SK-MEL-5 (cell line): ENCODE data around the gene TOLLIP. TPM values are rescaled to one million over a fixed set of nuclear protein-coding genes. Genes with fewer than 3 reads are reported as not detected.
A peak's percentile ranks its signal among the peaks of the same experiment; 100 is the strongest.
"Not testable (repeated sequence)": the region's sequence is repeated elsewhere in the genome, so short reads cannot be mapped to it uniquely, and the experiment has no call there.

Experiments used
- DNase-seq: peaks from one replicate; pipeline ENCODE4 v3.0.0-alpha.2; 2016; ENCODE audit warnings: low read depth, low spot score
- in situ Hi-C: cut with HindIII; loops from 2 replicates; pipeline ENCODE4 v1.10.0; 2016; ENCODE audit warnings: low sequenced_read_pairs, high pct_unique_total_duplicates, low pct_unique_long_range_greater_than_20kb
- total RNA-seq: library from RNA; depleted of rRNA; stranded (reverse); fragments of >200 nt; shearing (Covaris generic); gene quantifications from 2 replicates; pipeline ENCODE4 v1.2.3, GENCODE V29; 2014

TOLLIP gene
- total RNA-seq, 1 experiment from 2014 or later: 33.5 TPM

GRCh38 chr11:1346669-1347390 is 37.4 kb upstream of the TOLLIP start:
- no peak for DNase-seq
- in situ Hi-C loops: no loop called here

DNA sequence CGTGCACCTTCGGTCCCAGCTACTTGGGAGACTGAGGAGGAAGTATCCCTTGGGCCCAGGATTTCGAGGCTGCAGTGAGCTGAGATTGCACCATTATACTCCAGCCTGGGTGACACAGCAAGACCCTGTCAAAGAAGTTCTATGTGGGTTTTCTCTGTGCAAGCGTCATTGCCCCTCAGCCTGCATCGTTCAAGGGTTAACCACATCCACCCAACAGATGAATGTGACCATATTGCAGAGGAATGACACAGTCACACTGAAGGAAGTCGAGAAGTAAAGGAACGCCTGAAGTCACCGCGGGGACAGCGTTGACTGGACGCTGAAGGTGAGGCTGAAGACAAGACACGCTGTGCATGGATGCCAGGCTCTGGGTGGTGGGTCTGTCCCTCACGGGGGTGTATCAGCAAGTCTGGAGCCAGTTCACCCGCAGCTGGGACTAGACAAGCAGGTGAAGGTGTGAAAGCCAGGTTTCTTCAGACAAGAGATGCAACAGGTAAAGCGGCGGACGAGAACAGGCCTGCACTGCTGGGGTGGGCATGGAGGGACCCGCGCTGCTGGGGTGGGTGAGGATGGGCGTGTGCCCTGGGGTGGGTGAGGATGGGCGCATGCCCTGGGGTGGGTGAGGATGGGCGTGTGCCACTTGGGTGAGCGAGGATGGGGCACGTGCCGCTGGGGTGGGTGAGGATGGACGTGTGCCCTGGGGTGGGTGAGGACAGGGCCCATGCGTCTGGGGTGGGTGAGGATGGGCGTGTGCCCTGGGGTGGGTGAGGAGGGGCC is 36.5 kb upstream of the TOLLIP start:
- in situ Hi-C loops: no loop called here
- no peak for DNase-seq

DNA sequence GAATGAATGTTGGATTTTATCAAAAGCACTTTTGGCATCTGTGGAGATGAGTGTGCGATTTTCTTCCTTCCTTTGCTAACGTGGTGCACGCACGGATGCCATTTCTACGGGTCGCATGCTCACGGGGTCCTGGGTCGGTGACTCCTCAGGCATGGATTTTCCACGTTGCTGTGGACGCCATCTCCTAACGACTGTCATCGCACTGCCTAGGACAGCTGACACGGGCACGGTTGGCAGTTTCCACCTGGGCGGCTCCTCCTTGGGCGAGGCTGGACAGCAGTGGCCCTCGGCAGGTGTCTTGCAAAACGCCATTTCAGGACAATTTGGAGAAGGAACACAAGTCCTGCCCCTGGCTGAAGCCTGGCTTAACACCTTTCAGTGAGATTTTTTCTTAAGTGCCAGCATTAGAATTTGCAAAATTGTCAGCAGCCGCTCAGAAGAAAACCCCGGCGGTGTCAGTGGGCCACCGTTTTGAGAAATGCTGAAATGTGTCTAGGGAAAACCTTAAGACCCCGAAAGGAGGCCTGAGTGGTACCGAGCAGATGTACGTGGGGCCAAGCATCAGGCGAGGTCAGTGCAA is 34.7 kb upstream of the TOLLIP start:
- DNase-seq: no peak
- in situ Hi-C loops: no loop called here

DNA sequence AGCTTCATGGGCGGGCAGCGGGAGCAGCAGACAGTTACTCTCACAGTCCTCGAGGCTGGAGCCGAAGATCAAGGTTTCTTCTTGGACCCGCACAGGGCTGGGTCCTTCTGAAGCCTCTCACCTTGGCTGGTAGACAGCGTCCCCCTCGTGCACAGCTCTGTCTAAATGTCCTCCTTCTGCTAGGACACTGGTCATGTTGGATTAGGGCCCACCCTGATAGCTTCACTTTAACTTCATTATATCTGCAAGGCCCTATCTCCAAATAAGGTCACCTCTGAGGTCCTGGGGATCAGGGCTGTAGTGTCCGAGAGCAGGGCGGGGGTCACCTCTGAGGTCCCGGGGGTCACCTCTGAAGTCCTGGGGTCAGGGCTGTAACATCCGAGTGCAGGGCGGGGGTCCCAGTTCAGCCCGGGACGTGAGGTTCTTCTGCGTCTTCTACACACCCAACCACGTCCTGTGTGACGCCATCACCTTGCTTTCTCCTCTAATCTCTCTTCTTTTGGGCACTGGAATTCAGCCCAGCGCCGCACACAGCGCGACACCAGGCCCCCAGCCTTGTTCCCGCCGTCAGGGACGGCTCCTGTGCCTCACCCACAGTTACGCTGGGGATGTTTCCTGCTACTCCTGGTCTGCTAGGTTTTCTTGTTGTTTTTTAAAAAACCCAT is 34.1 kb upstream of the TOLLIP start:
- DNase-seq: no peak
- in situ Hi-C loops: no loop called here

GRCh38 chr11:1342946-1343345 is 33.5 kb upstream of the TOLLIP start:
- no peak for DNase-seq
- in situ Hi-C loops: no loop called here

- DNase-seq: peak; percentile 83
- in situ Hi-C loops: no loop called here
These were observed 32.6 kb upstream of the TOLLIP start for GRCh38 chr11:1341928-1342524.

GRCh38 chr11:1341226-1341625 is 31.8 kb upstream of the TOLLIP start:
- in situ Hi-C loops, DNase-seq: not testable (repeated sequence)

DNA sequence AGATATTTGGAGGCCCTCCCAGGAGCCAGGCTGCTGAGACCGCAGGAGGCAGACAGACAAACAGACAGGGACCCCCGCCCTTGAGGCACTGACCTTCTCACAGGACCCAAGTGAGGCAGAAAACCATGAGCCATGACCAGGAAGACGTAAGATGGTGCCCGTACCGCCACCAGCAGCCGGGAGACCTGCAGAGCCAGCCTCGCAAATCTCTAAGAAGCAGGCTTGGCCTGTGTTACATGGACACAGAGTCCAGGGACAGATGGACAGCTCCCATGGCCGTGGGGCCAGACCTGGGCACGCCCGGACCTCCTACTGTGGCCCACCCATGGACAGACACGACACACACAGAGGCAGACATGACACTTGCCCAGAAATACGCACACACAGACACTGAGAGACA is 30.7 kb upstream of the TOLLIP start:
- in situ Hi-C loops: no loop called here

DNA sequence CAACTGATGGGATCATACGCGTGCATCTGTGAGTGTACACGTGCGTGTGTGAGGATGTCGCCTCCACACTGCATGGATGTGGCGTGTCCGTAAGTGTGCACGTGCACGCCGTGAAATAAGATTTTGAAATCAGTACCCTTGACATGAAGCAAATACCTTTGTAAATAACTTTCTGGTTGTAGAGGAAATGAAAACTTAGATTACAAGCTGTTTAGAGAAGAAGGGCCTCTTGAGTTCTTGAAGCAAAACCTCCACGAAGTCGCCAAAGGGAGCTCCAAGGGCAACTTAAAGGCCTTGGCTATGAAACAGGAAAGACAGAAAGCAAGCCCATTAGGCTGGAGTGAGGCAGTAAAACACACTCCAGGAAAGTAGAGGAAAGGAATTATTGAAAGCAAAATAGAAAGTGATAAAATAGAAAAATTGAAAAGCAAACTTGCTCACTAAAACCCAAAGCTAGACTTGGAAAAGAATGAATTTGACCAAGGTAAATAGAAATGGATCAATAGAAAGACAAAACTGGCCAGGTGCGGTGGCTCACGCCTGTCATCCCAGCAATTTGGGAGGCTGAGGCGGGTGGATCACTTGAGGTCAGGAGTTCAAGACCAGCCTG is 29.7 kb upstream of the TOLLIP start:
- in situ Hi-C loops: no loop called here
- DNase-seq: no peak

More for the DNA sequence above, 30.7 kb upstream of the TOLLIP start:
- no peak for DNase-seq

DNA sequence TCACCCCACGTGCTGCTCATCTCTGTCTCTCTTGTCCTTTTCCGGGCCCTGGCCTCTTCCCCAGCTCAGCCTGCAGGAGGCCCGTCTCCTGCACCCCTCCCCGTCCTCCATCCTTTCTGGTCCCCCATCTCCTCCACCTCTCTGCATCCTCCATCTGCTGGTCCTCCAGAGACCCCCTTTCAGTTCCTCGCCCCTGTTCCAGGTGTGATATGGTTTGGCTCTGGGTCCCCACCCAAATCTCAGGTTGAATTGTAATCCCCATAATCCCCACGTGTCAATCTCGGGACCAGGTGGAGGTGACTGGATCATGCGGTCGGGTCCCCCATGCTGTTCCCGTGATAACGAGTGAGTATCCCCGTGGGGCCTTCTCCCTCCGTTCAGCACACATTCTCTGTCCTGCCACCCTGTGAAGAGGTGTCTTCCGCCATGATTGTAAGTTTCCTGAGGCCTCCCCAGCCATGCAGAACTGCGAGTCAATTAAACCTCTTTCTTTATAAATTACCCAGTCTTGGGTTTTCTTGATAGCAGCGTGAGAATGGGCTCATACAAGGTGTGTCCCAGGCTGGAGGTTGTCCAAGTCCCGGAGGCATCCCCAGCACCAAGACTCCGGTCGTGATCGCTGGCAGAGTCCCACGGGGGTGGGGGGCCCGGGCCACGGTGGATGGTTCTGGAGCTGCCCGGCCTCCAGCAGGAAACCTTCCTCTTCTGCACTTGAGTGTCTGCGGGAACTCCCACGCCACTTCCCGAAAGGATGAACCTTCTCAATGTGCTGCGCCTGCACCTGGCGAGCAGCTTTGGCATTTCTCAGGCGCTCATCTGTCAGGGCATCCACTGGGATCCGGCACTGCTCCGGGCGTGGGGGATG is 29.0 kb upstream of the TOLLIP start:
- in situ Hi-C loops: no loop called here
- DNase-seq: no peak

GRCh38 chr11:1337647-1338007 is 28.2 kb upstream of the TOLLIP start:
- in situ Hi-C loops: no loop called here
- no peak for DNase-seq

DNA sequence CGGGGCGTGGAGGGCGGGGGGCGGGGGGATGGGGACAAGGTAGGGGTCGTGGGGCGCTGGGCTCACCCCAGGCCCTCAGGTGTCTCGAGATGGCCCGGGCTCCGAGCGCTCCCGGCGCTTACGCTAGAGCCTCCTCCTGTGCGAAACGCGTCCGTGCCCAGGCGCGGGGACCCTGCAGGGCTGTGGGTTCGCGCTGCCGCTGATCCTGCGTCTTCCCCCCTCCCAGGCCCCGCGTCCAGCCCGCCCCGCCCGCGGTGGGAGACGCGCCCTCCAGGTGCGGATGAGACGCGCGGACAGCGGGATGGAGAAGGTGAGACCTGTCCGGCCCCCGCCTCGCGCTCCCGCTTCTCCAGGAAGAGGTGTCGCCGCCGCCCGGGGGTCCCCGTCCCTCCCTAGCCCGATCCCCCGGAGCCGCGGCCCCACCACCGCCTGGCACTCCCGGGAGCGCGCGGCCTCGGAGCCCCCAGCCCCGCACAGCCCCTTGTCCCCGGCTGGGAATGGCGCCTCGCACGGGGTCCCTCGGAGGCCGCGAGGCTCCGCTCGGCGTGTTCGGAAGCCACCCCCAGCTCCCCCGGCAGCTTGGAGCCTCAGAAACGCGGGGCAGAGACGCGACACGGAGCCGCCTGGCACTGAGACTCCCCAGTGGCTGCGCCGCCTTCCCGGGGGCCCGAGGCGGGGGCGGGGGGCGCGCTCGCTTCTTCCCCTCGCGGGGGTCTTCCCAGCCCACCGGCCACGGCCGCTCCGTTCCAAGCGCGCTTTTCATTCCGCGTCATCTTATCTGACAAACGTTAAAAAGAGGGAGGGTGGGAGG is 27.6 kb upstream of the TOLLIP start:
- no peak for DNase-seq
- in situ Hi-C loops: no loop called here

DNA sequence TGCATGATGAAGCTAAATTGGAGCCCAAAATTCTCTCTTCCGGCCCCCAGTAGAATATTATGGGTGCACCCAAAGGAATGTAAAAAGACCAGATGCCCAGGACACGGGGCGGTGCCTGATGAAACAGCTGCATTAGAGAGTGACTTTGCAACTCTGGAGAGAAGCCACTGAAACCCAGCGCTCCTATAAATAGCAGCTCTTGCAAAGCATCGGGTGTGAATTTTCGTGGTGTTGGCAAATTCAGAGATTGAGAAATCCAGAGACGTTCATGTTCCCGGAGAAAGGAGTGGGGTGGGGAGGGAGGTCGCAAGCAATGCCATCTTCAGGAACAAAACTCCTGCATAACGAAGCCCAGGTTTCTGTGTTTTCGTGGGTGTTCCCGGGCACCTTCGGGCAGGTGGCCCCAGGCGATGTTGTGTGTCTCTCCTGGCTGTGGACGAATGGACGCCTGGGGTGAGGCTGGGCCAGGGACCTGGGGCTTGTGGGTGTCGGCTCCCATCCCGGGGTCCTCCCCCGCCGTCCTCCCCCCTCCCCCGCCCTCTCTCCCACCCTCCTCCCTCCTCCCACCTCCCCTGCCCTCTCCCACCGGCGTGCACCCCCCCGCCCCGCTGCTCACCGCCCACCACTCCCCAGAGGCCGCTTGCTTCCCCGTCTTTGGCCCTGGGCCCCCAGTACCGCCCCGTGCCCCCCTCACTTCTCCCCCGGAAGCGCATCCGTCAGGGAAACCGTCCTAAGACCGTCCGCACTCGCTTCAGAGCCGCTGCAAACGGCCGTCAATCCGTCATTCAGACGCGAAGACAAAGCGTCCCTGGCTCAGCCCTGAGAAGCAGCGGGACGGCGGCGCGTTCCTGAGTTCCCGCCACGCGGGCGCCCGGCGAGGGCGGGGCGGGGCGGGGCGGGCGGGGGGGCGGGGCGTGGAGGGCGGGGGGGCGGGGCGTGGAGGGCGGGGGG is 26.7 kb upstream of the TOLLIP start:
- DNase-seq: no peak
- in situ Hi-C loops: no loop called here

DNA sequence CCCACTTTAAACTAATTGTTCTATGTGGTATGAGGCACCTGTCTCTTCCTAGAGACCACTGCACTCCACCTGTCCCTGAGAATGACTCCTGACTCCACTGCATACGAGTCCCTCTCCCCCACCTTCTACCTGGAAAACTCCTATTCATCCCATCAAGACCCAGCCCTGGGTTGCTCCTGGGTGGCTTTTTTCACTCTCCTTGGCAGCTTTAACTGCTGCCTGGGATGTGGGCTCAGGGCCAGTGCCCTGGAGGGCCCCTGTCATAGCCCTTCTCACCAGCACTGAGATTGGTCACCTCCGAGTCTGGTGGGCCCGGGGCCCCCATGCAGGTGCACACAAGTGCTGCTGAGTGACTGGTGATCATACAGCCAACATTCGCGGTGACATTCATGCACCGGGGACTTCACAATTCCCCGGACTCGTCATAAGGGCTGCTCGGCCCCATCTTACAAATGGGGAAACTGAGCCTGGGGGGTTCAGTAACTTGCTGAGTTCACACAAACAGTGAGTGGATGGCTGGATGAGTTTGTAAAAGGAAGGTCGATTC is 25.9 kb upstream of the TOLLIP start:
- in situ Hi-C loops: no loop called here
- DNase-seq: no peak

DNA sequence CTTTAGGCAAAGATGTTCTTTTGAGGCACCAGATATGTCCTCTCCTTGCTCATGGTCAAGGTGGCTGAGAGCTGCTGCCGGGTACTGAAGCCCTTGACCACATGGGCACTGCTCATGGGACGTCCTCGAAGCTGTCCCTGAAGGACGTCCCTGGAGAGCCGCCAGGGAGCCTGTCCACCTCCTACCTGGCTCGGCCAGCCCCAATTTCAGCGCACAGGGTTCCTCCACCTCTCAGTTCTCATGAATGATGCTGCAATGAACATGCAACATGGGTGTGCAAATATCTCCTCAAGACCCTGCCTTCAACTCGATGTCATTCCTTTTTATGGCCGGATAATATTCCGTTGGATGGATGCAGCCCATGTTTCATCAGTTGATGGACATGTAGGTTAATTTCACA is 24.4 kb upstream of the TOLLIP start:
- no peak for DNase-seq
- in situ Hi-C loops: no loop called here
